ENCODE results near the gene UGT8.

- no peak for TF ChIP-seq ATF2 (IDR thresholded peaks at IDR 0.05; ENCODE audit: low read length)
- no peak for TF ChIP-seq RFX5 (IDR thresholded peaks at IDR 0.05; ENCODE audit: borderline replicate concordance, low read depth, low read length)
- TF ChIP-seq CTCF (IDR thresholded peaks at IDR 0.05; ENCODE audit: control extremely low read depth in 1 of 3, insufficient read depth in 1 of 3, low read depth in 1 of 3, low read length in 3 of 3): no peak
- no peak for TF ChIP-seq POLR2AphosphoS5 (IDR thresholded peaks at IDR 0.05; ENCODE audit: low read depth, low read length)
- TF ChIP-seq MAX (IDR thresholded peaks at IDR 0.05): no peak
Measured at GRCh38 chr4:114674080-114674479, 75.5 kb downstream of the UGT8 start.

Data from H1 (cell line).